Endodermal cell (in vitro differentiated cells): ENCODE results near the gene HTATSF1. TPM values are rescaled to one million over a fixed set of nuclear protein-coding genes. Genes with fewer than 3 reads are reported as not detected.

Experiments
- DNase-seq: peaks from one replicate; pipeline ENCODE4 v3.0.0-alpha.2; 2017
- H3K27ac ChIP-seq: 2 replicates; pipeline ENCODE4 v1.5.1; 2013; ENCODE audit warnings: mild to moderate bottlenecking, low read depth, low read length, moderate library complexity
- H3K27me3 ChIP-seq: 2 replicates; pipeline ENCODE4 v1.6.1; 2013; ENCODE audit warnings: mild to moderate bottlenecking, low read length, moderate library complexity; ENCODE audit not compliant: insufficient read depth, control insufficient read depth, poor library complexity, severe bottlenecking
- H3K36me3 ChIP-seq: 2 replicates; pipeline ENCODE4 v1.7.0; 2013; ENCODE audit warnings: mild to moderate bottlenecking, low read length, moderate library complexity; ENCODE audit not compliant: control insufficient read depth, insufficient read depth
- H3K4me1 ChIP-seq: one replicate; pipeline ENCODE4 v1.7.0; 2013; ENCODE audit warnings: low read length; ENCODE audit not compliant: control insufficient read depth, insufficient read depth
- H3K4me3 ChIP-seq: 2 replicates; pipeline ENCODE4 v1.5.1; 2013; ENCODE audit warnings: mild to moderate bottlenecking, low read length, moderate library complexity
- H3K9ac ChIP-seq: 2 replicates; pipeline ENCODE4 v1.6.1; 2013; ENCODE audit warnings: mild to moderate bottlenecking, low read length, moderate library complexity; ENCODE audit not compliant: poor library complexity, severe bottlenecking; ENCODE audit errors: extremely low read depth
- H3K9me3 ChIP-seq: 2 replicates; pipeline ENCODE4 v1.6.1; 2013; ENCODE audit warnings: mild to moderate bottlenecking, low read length, moderate library complexity; ENCODE audit not compliant: control insufficient read depth
- H3K27ac Mint-ChIP-seq: 2 replicates; pipeline ENCODE4 v1.8.0; 2020; ENCODE audit warnings: mixed read lengths
- H3K27me3 Mint-ChIP-seq: 2 replicates; pipeline ENCODE4 v1.8.0; 2021; ENCODE audit warnings: mild to moderate bottlenecking, mixed read lengths; ENCODE audit not compliant: insufficient read depth
- H3K36me3 Mint-ChIP-seq: 2 replicates; pipeline ENCODE4 v1.8.0; 2020; ENCODE audit warnings: low read depth, mixed read lengths
- H3K4me1 Mint-ChIP-seq: 2 replicates; pipeline ENCODE4 v1.8.0; 2020; ENCODE audit warnings: mixed read lengths
- H3K4me3 Mint-ChIP-seq: 2 replicates; pipeline ENCODE4 v1.8.0; 2020; ENCODE audit warnings: mild to moderate bottlenecking, moderate library complexity, mixed read lengths
- H3K9me3 Mint-ChIP-seq: 2 replicates; pipeline ENCODE4 v1.8.0; 2020; ENCODE audit warnings: mild to moderate bottlenecking, mixed read lengths
- CTCF ChIP-seq: fragments of 200-600 bp; sonication (generic); conservative IDR thresholded peaks from 2 replicates; pipeline ENCODE4 v1.5.0; 2021; ENCODE audit warnings: antibody characterized with exemption, mild to moderate bottlenecking
- WGBS, 2 experiments: methylation state at CpG; one replicate each; pipeline versions ENCODE4 v1.1.5 to v1.1.7; 2013; ENCODE audit warnings: missing lambda C conversion rate in 2 of 2, mixed read lengths in 1 of 2; ENCODE audit not compliant: insufficient coverage in 1 of 2, insufficient read length in 1 of 2; 5-methylcytosine and 5-hydroxymethylcytosine counted together
- total RNA-seq, 2 donors: library from RNA; stranded (reverse); fragmentation: NEBNext Ultra II Directional in 1 of 2; extraction: Animal tissue kit (Norgen Biotek cat#: 25700) in 1 of 2; gene quantifications; 2 replicates in 1 of 2; 3 replicates in 1 of 2; pipeline ENCODE4 v1.2.1, GENCODE V29; 2021

Gene HTATSF1
- total RNA-seq, 2 donors from 2014 or later, result 61.1 to 75.5 TPM

DNA sequence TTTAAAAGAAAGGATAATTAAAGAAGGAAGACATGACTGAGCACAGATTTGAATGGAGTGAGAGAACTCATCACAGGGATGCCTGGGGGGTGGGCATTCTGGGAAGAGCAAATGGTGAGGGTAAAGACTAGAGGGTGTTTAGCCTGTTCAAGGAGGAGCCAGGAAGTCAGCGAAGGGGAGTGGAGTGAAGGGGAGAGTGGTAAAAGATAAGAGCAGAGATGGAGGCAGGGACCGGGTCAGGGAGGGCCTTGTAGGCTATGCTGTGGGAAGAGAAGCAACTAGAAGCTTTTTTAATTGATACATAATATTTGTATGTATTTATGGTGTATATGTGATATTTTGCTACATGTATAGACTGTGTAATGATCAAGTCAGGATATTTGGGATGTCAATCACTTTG lies 32.4 kb downstream of the HTATSF1 start:
- Histone ChIP-seq H3K9me3 (no peaks in the 10 kb centered on the region), H3K36me3 (no peaks in the 10 kb centered on the region), H3K27ac (no peak overlapping the region), H3K27me3 (no peaks in the 10 kb centered on the region), H3K4me1 (no peaks in the 10 kb centered on the region), H3K4me3 (no peak overlapping the region), H3K9ac (no peak overlapping the region)
- Mint-ChIP-seq H3K9me3 (peaks cover 58% of the 10 kb centered on the region), H3K27me3 (peaks cover 9% of the 10 kb centered on the region), H3K27ac (no peak overlapping the region), H3K36me3 (no peaks in the 10 kb centered on the region), H3K4me3 (no peak overlapping the region), H3K4me1 (no peaks in the 10 kb centered on the region)
- no peak for DNase-seq
- WGBS, 2 experiments, result 77% methylated on average over 2 of the region's 2 CpGs; no CpG with 5 or more reads in 1 of the 2 experiments
- no peak for TF ChIP-seq CTCF

DNA sequence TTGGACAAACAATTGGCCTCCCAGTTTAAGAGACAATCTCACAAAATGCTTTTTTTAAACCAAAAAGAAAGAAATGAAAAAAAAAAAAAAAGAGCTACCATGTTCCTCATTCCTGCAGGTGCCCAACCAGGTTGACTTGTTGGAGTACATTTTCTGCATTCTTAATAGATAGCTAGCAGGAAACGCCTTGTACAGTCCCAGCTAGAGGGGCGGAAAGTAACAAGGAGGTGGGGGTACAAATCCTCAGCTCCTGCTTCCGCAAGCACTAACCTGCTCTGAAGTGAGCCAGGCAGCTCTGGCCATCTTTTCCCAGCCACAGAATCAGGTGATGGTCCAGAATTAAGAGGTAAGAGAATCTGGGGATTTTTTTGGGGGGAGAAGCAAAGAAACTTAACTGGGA lies 34.6 kb downstream of the HTATSF1 start, which contains the start of gene VGLL1:
Gene VGLL1, plus strand, starts transcription at position 265 of the 400 bp plus-strand sequence. CDS start 3,806 bp downstream, outside the sequence.
- Mint-ChIP-seq H3K4me1 (no peaks in the 10 kb centered on the region), H3K4me3 (no peak within 1 kb of the TSS), H3K36me3 (no peaks in the 10 kb centered on the region), H3K27me3 (peaks cover 7% of the 10 kb centered on the region), H3K27ac (no peak within 1 kb of the TSS), H3K9me3 (peaks cover 62% of the 10 kb centered on the region)
- H3K9ac ChIP-seq, result no peak within 1 kb of the TSS
- H3K27ac ChIP-seq, result no peak within 1 kb of the TSS
- DNase-seq, result no peak
- no peaks in the 10 kb centered on the region for H3K27me3 ChIP-seq
- no peak within 1 kb of the TSS for H3K4me3 ChIP-seq
- TF ChIP-seq CTCF, result no peak
- 94 to 100% methylated on average over 2 to 3 of the region's 3 CpGs for WGBS, 2 experiments
- H3K36me3 ChIP-seq, result no peaks in the 10 kb centered on the region
- no peaks in the 10 kb centered on the region for H3K4me1 ChIP-seq
- no peaks in the 10 kb centered on the region for H3K9me3 ChIP-seq

DNA sequence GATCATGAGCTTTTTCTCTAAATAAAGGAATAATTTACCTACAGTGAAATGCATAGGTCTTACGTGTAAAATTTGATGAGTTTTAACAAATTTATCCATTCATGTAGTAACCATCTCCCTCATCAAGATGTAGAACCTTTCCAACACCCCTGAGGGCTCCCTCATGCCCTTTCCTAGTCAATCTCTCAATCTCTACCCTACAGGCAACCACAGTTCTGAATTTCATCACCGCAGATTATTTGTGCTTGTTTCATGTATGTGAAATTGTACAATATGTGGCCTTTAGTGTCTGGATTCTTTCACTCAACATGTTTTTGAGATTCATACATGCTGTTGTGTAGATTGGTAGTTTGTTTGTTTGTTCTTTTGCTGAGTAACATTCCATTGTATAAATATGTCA lies 36.7 kb downstream of the HTATSF1 start:
- 100% methylated on average over 1 of the region's 2 CpGs; no CpG with 5 or more reads in 1 of the 2 experiments for WGBS, 2 experiments
- Histone ChIP-seq H3K27me3 (no peaks in the 10 kb centered on the region), H3K27ac (no peak overlapping the region), H3K4me3 (no peak overlapping the region), H3K9me3 (no peaks in the 10 kb centered on the region), H3K36me3 (no peaks in the 10 kb centered on the region), H3K4me1 (no peaks in the 10 kb centered on the region), H3K9ac (no peak overlapping the region)
- no peak overlapping the region for H3K4me3 Mint-ChIP-seq
- no peaks in the 10 kb centered on the region for H3K36me3 Mint-ChIP-seq
- no peak overlapping the region for H3K27ac Mint-ChIP-seq
- H3K27me3 Mint-ChIP-seq, result peaks cover 7% of the 10 kb centered on the region
- no peaks in the 10 kb centered on the region for H3K4me1 Mint-ChIP-seq
- H3K9me3 Mint-ChIP-seq, result peaks cover 51% of the 10 kb centered on the region
- DNase-seq, result no peak
- TF ChIP-seq CTCF, result no peak
